ENCODE measurements around the gene TNFSF13. TPM values are rescaled to one million over a fixed set of nuclear protein-coding genes. Genes with fewer than 3 reads are reported as not detected.

The TNFSF13 gene, protein sequence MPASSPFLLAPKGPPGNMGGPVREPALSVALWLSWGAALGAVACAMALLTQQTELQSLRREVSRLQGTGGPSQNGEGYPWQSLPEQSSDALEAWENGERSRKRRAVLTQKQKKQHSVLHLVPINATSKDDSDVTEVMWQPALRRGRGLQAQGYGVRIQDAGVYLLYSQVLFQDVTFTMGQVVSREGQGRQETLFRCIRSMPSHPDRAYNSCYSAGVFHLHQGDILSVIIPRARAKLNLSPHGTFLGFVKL
- 2.0 and 2.2 TPM in 2 replicates for total RNA-seq

GRCh38 chr17:7558544-7559319, at the start of gene TNFSF13:
TSS of gene TNFSF13 (plus strand) at chr17:7558750. CDS start at chr17:7559040, 290 bp downstream.

GRCh38 chr17:7548585-7549400, 9.8 kb upstream of the TNFSF13 start, which contains the start of gene TNFSF12:
TSS of gene TNFSF12 (plus strand) at chr17:7549058. CDS start at chr17:7549154, 96 bp downstream.

DNA sequence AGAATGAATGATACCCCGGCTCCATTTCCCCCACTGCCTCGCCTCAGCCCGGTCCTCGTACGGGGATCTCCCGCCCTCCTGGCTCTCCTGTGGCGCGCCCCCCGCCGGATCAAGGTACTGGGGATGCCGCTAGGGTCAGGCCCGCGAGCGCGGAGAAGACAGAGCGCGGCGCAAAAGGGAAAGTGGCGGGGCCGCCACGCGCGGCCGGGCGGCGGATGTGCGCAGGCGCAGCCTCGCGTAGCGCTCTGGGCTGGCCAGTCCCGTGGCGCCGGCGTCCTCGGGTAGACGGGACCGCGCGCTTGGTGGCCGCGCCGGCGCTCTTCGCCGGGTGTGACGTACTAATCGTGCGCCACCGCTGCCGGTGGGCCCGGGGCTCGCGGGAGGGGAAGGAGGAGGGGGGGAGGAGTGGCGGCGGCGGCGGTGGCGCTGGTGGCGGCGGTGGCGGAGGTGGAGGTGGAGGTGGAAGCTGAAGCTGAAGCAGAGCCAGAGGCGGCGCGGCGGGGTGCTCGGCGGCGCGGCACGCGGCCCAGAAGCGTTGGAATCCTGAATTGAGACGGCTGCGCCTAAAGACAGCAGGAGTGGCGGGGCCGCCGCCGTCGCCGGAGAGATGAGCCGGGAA, 3.1 kb downstream of the TNFSF13 start, which contains the start of gene SENP3:
Gene SENP3, plus strand, starts transcription at position 331 of the 619 bp plus-strand sequence. CDS start 1,158 bp downstream, outside the sequence.

GRCh38 chr17:7579001-7579833, 20.7 kb downstream of the TNFSF13 start, which contains the start of gene CD68:
TSS of gene CD68 (plus strand) at chr17:7579638. CDS start at chr17:7579678, 40 bp downstream.

DNA sequence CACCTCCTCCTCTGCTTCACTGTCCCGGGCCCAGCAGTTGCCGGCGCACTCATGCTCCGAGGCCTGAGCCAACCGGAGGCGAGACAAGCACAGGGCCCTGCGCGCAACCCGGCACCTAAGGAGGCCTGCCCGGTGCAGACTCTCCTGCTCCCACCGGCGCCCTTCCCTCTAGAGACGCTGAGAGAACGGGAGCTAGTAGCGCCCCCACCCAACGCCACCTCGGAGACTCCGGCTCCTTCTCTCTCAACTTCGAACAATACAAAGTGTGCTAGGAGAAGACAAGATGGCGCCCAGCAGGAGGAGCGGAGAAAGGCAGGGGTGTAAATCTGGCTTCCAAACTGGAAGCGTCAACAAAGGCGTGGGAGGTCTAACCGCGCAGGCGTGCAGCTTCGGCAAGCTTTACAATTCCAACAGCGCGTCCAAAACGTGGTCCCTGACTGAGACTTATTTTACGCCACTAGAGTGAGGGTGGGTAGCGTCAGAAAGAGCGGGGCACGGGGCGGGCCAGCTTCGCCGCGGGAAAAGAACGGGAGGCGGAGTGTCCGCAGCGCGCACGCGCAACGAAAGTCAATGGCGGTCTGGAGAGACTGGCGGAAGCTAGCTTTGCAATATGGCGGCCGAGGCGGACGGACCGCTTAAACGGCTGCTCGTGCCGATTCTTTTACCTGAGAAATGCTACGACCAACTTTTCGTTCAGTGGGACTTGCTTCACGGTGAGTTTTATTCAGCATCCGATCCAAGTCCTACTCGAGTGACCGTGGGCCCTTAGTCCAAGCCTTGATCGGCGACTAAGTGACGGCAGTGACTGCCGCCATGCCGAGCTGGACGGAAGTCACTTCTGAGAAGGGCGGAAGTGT, 24.9 kb downstream of the TNFSF13 start, which contains the start of gene MPDU1:
Gene MPDU1, plus strand, starts transcription at position 600 of the 857 bp plus-strand sequence. Its CDS starts 11 bp downstream, at position 611.

DNA sequence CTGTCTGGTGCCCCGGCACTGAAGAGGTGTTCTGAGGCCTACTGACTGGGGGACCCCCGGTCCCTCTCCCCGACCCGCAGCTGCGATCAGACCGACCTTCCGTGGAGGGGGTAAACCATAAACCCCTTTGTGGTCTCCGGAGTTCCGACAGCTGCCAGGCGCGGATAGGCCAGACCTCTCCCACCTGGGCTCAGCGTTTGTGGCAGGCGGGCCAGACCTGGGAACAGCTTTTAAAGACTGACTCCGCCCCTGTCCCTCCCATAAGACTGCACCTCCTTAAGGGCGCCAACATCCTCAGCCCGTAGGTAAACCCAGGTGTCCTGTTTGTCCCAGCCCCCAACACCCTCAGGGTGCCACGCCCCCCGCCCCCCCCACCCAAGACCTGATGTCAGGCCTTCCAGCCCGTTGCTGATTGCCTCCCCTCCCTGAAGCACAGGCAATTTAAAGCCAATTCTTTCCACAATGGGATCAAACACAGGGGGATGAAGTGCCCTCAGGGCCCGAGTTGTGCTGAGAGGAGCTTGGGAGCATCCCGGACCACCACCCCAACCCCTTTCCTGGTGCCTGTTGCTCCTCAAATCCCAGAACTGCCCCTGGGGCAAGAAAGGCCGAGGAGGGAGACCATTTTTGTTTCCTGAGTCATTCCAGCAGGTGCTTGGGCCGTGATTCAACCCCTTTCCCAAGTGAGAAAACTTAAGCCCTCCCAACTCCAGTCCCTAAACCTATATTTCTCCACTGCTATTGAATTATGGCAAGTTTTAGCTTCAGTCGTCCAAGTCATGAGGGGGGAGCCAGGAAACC, 31.5 kb downstream of the TNFSF13 start, which contains the start of gene SOX15:
Gene SOX15, minus strand, starts transcription at position 204 of the 801 bp plus-strand sequence. CDS start 418 bp downstream, outside the sequence.

Other genes with a start within 250 kb of the TNFSF13 start
- 40.1 and 47.6 TPM in 2 replicates for gene GPS2, start 243.4 kb upstream of the TNFSF13 start, total RNA-seq
- gene NEURL4, start 229.4 kb upstream of the TNFSF13 start, total RNA-seq = 20.2 and 23.5 TPM in 2 replicates
- gene ACAP1, start 222.2 kb upstream of the TNFSF13 start, total RNA-seq = 0.58 and 0.99 TPM in 2 replicates
- gene KCTD11, start 206.6 kb upstream of the TNFSF13 start, total RNA-seq = 6.1 and 13.1 TPM in 2 replicates
- gene TMEM95, start 203.6 kb upstream of the TNFSF13 start, total RNA-seq = not detected in 2 replicates
- gene TNK1, start 177.7 kb upstream of the TNFSF13 start, total RNA-seq = 0.66 and 0.73 TPM in 2 replicates
- 38.7 and 48.1 TPM in 2 replicates for gene PLSCR3, start 164.2 kb upstream of the TNFSF13 start, total RNA-seq
- gene TMEM256, start 154.7 kb upstream of the TNFSF13 start, total RNA-seq = 95.8 and 132 TPM in 2 replicates
- gene NLGN2, start 150.9 kb upstream of the TNFSF13 start, total RNA-seq = 16.1 and 18.2 TPM in 2 replicates
- gene SPEM1, start 138.4 kb upstream of the TNFSF13 start, total RNA-seq = not detected in 2 replicates
- gene SPEM2, start 133.1 kb upstream of the TNFSF13 start, total RNA-seq = not detected in 2 replicates
- gene SPEM3, start 129.9 kb upstream of the TNFSF13 start, total RNA-seq = not detected in 2 replicates
- 1.3 and 1.9 TPM in 2 replicates for gene TMEM102, start 123.3 kb upstream of the TNFSF13 start, total RNA-seq
- 0.58 and 2.8 TPM in 2 replicates for gene FGF11, start 119.2 kb upstream of the TNFSF13 start, total RNA-seq
- gene CHRNB1, start 113.7 kb upstream of the TNFSF13 start, total RNA-seq = 6.8 and 10.3 TPM in 2 replicates
- gene ZBTB4, start 79.1 kb upstream of the TNFSF13 start, total RNA-seq = 27.8 and 44.8 TPM in 2 replicates
- gene SLC35G6, start 77.3 kb upstream of the TNFSF13 start, total RNA-seq = not detected in 2 replicates
- gene POLR2A, start 74.4 kb upstream of the TNFSF13 start, total RNA-seq = 104 and 111 TPM in 2 replicates
- gene TNFSF12, start 9.7 kb upstream of the TNFSF13 start, total RNA-seq = 17.0 and 18.4 TPM in 2 replicates
- 59.2 and 68.1 TPM in 2 replicates for gene SENP3, start 3.2 kb downstream of the TNFSF13 start, total RNA-seq
- gene CD68, start 20.9 kb downstream of the TNFSF13 start, total RNA-seq = 30.4 and 79.9 TPM in 2 replicates
- 94.1 and 137 TPM in 2 replicates for gene MPDU1, start 25.1 kb downstream of the TNFSF13 start, total RNA-seq
- 0.66 and 0.73 TPM in 2 replicates for gene SOX15, start 31.3 kb downstream of the TNFSF13 start, total RNA-seq
- 34.9 and 47.3 TPM in 2 replicates for gene FXR2, start 56.1 kb downstream of the TNFSF13 start, total RNA-seq
- gene SAT2, start 69.1 kb downstream of the TNFSF13 start, total RNA-seq = 43.8 and 45.5 TPM in 2 replicates
- 0.17 and 0.29 TPM in 2 replicates for gene SHBG, start 71.4 kb downstream of the TNFSF13 start, total RNA-seq
- 0.17 TPM in 1 of 2 replicates, not detected in the other for gene ATP1B2, start 92.2 kb downstream of the TNFSF13 start, total RNA-seq
- 18.3 and 35.4 TPM in 2 replicates for gene TP53, start 128.7 kb downstream of the TNFSF13 start, total RNA-seq
- 3.6 and 6.4 TPM in 2 replicates for gene WRAP53, start 129.7 kb downstream of the TNFSF13 start, total RNA-seq
- gene EFNB3, start 146.5 kb downstream of the TNFSF13 start, total RNA-seq = 0.83 and 1.0 TPM in 2 replicates
- 0.17 and 0.29 TPM in 2 replicates for gene DNAH2, start 159.0 kb downstream of the TNFSF13 start, total RNA-seq

Data from smooth muscle cell of trachea (primary cell).